ENCODE data around the gene ACTR3. TPM values are rescaled to one million over a fixed set of nuclear protein-coding genes. Genes with fewer than 3 reads are reported as not detected.

ACTR3 gene
- total RNA-seq, 4 donors from 2014 or later, result 80.0 to 124 (median 101) TPM

GRCh38 chr2:113977660-113978523 lies 88.0 kb downstream of the ACTR3 start:
- Histone ChIP-seq H3K27ac (peak overlapping the region in 1 of 4 donors; percentile 21), H3K4me1 (no peaks in the 10 kb centered on the region), H3K4me3 (no peak overlapping the region), H3K9me3 (peaks cover 0 to 7% (median 2%) of the 10 kb centered on the region in 4 donors), H3K36me3 (no peaks in the 10 kb centered on the region), H3K27me3 (no peaks in the 10 kb centered on the region)
- no peak for DNase-seq
- TF ChIP-seq CTCF (IDR thresholded peaks at IDR 0.05) (peak in 4 of 6 experiments; percentile 20 to 76 (median 68)), POLR2A (IDR thresholded peaks at IDR 0.05) (no peak)

GRCh38 chr2:113978524-113979190 lies 88.8 kb downstream of the ACTR3 start:
- H3K4me3 ChIP-seq, result no peak overlapping the region
- no peak for TF ChIP-seq CTCF (IDR thresholded peaks at IDR 0.05)
- no peak for TF ChIP-seq POLR2A (IDR thresholded peaks at IDR 0.05)
- no peaks in the 10 kb centered on the region for H3K36me3 ChIP-seq
- no peak for DNase-seq
- no peaks in the 10 kb centered on the region for H3K27me3 ChIP-seq
- H3K27ac ChIP-seq, result peak overlapping the region in 1 of 4 donors; percentile 21
- H3K9me3 ChIP-seq, result peaks cover 0 to 7% (median 2%) of the 10 kb centered on the region in 4 donors
- no peaks in the 10 kb centered on the region for H3K4me1 ChIP-seq

DNA sequence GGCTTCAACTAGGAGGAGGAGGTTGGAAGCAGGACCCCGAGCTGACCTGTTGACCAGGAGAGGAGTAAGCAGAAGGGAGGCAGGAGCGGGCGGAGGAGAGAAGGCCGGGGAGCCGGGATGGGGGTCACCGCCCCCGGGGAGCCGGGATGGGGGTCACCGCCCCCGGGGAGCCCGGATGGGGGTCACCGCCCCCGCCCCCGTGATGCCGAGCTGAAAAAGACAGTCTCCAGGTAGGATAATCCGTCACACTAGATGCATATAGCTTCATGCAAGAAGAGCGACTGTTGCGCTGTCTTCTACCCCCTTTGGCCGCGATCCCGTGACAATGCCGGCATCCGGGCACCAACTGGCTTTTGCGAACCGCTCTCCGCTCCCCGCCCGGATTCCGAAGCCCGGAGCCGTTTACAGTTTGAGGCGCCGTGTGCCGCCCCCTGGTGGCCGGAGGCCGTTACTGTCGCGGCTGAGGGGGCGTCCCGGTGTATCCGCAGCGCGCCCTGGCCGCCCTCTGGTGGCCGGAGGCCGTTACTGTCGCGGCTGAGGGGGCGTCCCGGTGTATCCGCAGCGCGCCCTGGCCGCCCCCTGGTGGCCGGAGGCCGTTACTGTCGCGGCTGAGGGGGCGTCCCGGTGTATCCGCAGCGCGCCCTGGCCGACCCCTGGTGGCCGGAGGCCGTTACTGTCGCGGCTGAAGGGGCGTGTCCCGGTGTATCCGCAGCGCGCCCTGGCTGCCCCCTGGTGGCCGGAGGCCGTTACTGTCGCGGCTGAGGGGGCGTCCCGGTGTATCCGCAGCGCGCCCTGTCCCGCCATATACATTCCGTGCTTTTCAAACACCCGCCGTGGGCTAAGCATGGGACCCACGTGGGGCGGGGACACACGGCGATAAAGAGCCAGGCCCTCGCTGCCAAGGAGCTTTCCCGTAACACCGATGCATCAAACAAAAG lies 89.6 kb downstream of the ACTR3 start:
- DNase-seq, result no peak
- H3K27ac ChIP-seq, result no peak overlapping the region
- H3K4me1 ChIP-seq, result no peaks in the 10 kb centered on the region
- H3K36me3 ChIP-seq, result no peaks in the 10 kb centered on the region
- H3K9me3 ChIP-seq, result peaks cover 0 to 7% (median 2%) of the 10 kb centered on the region in 4 donors
- H3K27me3 ChIP-seq, result no peaks in the 10 kb centered on the region
- no peak overlapping the region for H3K4me3 ChIP-seq
- TF ChIP-seq POLR2A (IDR thresholded peaks at IDR 0.05), result no peak
- peak in 5 of 6 experiments; percentile 3 to 62 (median 18) for TF ChIP-seq CTCF (IDR thresholded peaks at IDR 0.05)

DNA sequence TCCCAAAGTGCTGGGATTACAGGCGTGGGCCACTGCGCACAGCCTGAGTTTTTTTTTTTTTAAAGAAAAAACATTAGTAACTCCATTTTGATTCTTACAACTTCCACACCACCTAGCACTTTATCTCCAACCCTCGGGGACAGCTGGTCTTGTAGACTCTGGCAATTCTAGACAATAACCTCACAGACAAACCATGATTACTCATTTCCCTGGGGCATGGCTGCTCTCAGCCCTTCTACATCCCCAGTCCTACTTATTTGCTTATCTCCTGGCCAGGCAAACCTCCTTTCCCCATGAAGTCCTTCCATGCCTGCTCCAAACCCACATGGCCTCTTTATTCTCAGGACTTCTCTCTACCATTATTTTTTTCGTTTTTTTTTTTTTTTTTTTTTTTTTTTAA lies 91.1 kb downstream of the ACTR3 start:
- Histone ChIP-seq H3K27ac (no peak overlapping the region), H3K4me3 (no peak overlapping the region), H3K27me3 (no peaks in the 10 kb centered on the region), H3K9me3 (peaks cover 0 to 7% (median 2%) of the 10 kb centered on the region in 4 donors), H3K4me1 (no peaks in the 10 kb centered on the region), H3K36me3 (no peaks in the 10 kb centered on the region)
- DNase-seq, result no peak
- TF ChIP-seq POLR2A (IDR thresholded peaks at IDR 0.05), result no peak
- no peak for TF ChIP-seq CTCF (IDR thresholded peaks at IDR 0.05)
